Measurements from ENCODE around the gene TEKT5. TPM values are rescaled to one million over a fixed set of nuclear protein-coding genes. Genes with fewer than 3 reads are reported as not detected.
"Not testable (repeated sequence)": the region's sequence is repeated elsewhere in the genome, so short reads cannot be mapped to it uniquely, and the experiment has no call there.

Gene TEKT5
- total RNA-seq, 1 donor from 2014 or later, result not detected

- DNase-seq (ENCODE audit: low spot score), result no peak
Observed at GRCh38 chr16:10685709-10686108, 9.0 kb downstream of the TEKT5 start.

DNA sequence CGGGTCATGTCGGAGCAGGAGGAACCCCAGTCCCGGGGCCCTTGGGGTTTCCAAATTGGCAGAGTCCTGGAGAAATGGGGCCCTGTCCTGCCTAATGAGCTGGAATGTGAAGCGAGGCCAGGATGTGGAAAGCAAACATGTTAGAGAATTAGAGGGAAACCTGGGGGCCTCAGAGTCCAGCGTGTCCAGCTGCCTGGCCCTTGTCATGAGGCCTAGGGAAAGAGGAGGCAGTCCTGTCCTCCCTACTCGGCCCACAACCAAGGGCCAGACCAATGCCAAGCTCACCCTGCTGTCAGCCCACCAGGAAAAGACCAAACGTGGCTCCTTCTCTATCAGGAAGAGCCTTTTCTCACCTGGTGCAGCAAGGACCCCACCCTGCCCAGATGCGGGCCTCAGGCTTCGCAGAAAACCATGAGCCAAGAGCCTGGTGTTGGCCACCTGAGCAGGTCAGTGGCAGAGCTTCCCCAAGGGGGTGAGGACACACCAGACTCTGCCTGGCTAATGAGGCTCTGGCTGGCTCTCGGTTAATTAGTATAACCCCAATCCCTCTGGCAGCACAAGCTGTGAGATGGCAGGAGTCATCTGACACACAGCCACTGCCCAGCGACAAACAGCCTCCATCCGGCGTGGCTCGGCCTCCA, 10.1 kb downstream of the TEKT5 start:
- DNase-seq (ENCODE audit: low spot score), result peak; percentile 43

DNA sequence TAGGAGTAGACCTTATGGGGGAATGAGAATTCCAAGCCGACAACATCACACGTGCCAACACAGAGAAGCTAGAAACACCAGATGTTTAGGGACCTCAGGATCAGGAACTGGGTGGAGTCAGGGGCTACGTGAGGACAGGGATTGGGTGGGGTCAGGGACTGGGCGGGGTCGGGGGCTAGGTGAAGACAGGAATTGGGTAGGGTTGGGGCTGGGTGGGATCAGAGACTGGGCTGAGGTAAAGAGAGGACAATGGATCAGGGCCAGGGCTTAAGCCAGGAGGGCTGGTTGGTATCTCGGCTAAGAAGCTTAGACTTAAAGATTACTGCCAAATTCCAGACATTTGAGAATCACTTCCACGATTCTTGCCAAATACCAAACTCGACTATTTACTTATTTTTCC, 11.6 kb downstream of the TEKT5 start:
- peak; percentile 66 for DNase-seq (ENCODE audit: low spot score)

- DNase-seq (ENCODE audit: low spot score), result no peak
Observed at GRCh38 chr16:10682604-10683003, 12.1 kb downstream of the TEKT5 start.

- DNase-seq (ENCODE audit: low spot score), result no peak
Observed at GRCh38 chr16:10681310-10682308, 13.1 kb downstream of the TEKT5 start.

DNA sequence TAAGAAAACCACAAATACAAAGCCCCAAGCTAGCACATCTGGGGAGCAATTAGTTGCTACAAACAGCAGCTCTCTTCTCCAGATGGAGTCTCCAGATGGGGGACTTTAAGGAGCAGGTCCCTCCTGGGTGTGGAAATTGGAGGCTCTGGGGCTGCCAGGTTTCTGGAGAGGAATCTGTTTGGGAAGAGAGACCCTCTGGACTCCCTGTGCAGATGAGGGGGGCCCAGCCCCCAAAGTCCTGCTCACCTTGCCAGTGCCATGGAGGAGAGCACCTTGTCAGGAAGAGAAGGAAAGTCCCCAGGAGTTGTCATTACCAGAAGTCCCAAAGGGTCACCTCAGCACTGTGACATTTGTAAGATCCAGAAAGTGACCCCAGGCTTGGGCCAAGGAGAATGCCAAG, 14.8 kb downstream of the TEKT5 start:
- DNase-seq (ENCODE audit: low spot score), result no peak

GRCh38 chr16:10679441-10679840, 15.3 kb downstream of the TEKT5 start:
- not testable (repeated sequence) for DNase-seq (ENCODE audit: low spot score)

- DNase-seq (ENCODE audit: low spot score), result no peak
Observed at GRCh38 chr16:10678655-10679054, 16.1 kb downstream of the TEKT5 start.

- no peak for DNase-seq (ENCODE audit: low spot score)
Observed at GRCh38 chr16:10676284-10676683, 18.4 kb downstream of the TEKT5 start.

- no peak for DNase-seq (ENCODE audit: low spot score)
Observed at GRCh38 chr16:10675861-10676260, 18.9 kb downstream of the TEKT5 start.

DNA sequence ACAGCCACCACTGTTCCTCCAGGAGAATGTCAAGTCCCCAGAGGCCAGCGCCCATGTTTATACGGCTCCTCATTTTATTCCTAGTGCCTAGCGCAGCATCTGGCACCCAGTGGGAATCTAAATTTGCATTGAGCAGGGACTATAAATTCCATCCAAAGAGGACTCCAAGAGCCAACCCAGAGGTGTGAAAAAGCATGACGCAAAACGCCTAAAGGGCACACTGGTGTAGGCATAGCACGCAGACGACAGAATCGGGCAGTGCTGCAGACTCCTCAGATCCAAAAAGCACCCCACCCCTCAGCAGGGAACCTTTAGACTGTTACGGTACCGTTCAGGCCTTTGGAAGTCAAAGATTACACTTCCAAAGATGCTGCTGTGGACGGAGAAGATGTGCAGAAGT, 19.5 kb downstream of the TEKT5 start:
- DNase-seq (ENCODE audit: low spot score), result no peak

DNA sequence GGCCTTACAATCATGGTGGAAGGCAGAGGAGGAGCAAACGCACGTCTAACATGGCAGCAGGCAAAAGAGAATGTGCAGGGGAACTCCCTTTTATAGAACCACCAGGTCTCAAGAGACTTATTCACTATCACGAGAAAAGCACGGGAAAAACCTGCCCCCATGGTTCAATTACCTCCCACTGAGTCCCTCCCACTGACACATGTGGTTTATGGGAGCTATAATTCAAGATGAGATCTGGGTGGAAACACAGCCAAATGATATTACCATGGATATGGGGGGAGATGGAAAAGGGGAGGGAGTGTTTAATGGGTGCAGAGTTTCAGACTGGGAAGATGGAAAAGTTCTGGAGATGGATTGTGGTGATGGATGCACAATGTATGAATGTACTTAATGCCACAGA, 23.0 kb downstream of the TEKT5 start:
- no peak for DNase-seq (ENCODE audit: low spot score)

GRCh38 chr16:10669791-10670190, 24.9 kb downstream of the TEKT5 start:
- no peak for DNase-seq (ENCODE audit: low spot score)

DNA sequence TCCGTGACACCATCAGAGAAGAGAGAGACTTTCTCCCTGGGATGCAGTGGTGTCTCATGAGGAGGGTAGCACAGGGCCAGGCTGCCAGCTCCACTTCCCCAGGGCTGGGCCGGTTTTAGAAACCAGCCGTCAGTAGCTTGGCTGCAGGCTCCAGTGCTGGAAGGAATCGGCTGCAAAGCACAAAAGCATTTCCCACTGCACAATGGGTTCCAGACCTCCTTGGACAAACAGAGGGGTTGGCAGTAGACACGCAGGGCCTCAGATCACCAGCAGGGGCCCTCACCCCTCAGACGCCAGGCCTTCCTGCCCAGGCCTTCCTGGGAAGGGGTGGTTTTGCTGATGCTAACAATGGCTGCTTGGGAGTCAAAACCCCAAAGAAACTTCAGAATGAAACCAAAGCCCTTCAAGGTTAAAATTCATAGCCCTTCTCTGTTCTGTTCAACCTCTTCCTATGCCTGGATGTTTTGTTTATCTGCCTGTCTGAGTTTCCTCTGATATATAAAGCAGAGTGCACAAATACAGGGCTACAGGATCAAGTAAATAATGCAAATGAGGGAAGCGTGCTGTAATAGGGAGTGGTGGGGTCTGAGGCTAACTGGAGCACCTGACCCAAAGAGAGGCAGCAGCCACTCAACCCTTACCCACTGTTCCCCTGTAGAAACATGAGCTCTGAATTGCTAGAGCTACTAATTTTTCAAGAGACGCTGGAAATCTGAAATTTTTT, 26.2 kb downstream of the TEKT5 start:
- DNase-seq (ENCODE audit: low spot score), result peak; percentile 12

GRCh38 chr16:10667239-10667638, 27.5 kb downstream of the TEKT5 start:
- DNase-seq (ENCODE audit: low spot score), result no peak

DNA sequence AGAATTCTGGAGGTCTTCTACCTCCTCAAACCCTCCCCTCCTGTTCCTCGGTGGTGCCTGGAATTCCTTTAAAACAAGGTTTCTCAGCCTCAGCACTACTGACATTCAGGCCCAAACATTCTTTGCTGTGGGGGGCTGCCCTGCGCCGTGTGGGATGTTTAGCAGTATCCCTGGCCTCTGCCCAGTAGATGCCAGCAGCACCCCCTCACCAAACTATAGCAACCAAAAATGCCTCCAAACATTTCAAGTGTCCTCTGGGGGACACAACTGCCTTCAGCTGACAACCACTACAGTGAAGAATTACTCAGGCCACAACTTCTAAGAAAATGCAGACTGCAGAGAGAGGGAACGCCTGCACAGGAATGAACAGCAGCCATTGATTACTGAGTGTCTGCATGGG, 28.4 kb downstream of the TEKT5 start:
- DNase-seq (ENCODE audit: low spot score), result no peak

DNA sequence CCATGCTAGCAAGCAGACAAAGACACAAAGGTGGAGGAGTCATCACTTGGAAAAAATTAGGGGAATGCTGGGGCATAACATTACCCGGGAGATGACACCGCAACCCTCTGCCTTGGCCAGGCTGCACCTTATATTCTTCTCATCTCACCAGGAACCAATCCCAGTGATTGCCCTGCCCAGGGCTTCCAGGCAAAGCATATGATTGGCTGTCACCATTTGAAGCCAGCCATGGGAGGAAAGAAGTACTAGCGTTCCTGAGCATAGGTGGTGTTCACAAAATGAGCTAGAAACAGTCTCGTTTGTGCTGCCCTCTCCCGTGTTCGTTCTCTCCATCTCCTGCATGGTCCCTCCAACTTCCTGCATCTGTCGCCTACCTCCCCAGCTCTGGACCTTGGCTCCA, 29.6 kb downstream of the TEKT5 start:
- no peak for DNase-seq (ENCODE audit: low spot score)

DNA sequence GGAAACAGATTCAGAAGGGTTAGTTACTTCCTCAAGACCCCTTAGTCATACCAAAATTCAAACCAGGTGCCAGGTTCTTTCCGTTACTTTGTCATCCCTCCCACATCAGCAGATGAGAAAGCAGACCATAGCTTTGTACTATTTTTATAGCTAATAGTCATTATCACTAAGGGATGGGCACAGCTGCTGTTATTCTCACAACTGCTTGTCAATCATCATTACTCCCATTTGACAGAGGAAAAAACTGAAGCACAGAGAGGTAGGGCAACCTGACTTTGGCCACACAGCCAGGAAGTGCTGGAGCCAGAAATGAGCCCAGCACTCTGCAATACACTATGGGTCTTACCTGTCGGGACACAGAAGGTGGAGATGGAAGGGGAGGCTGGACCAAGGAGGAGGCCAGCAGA, 30.0 kb downstream of the TEKT5 start:
- no peak for DNase-seq (ENCODE audit: low spot score)

DNA sequence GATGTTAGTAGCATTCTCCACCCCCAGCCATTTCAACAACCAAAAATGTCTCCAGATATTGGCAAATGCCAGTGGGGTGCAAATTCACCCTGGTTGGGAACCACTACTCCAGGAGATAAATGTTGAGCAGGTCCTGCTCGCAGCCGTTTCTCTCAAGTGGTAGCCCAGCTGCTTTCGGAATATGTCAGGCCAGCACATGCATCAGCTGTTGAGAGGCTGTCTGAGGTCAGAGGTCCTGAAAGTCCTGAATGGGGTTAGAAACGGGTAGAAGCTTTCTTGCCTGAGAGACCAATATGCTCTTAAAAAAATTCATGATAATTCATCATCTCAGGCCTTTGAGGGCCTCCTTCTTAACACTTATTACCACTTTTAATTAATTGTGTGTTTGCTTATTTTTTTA, 31.0 kb downstream of the TEKT5 start:
- no peak for DNase-seq (ENCODE audit: low spot score)

DNA sequence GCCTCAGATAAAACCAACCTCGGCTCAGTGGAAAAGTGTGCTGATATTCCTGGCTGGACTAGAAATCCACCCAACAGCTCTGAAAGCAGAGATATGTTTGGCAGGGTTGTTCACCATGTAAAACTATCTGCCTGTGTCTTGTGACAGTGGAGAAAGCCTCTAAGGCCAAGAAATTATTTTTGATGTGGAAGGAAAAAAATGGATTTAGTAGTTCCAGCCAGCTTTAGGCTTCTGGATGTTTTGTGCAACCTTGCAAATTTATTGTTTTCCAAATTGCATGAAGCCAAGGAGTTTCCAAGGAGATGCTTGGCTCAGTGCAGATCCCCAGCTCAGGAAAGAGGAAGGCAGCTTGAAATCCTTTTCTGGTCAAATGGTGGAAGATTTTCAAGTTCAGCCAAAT, 31.6 kb downstream of the TEKT5 start:
- DNase-seq (ENCODE audit: low spot score), result peak; percentile 33

- no peak for DNase-seq (ENCODE audit: low spot score)
Observed at GRCh38 chr16:10662212-10662611, 32.5 kb downstream of the TEKT5 start.

DNA sequence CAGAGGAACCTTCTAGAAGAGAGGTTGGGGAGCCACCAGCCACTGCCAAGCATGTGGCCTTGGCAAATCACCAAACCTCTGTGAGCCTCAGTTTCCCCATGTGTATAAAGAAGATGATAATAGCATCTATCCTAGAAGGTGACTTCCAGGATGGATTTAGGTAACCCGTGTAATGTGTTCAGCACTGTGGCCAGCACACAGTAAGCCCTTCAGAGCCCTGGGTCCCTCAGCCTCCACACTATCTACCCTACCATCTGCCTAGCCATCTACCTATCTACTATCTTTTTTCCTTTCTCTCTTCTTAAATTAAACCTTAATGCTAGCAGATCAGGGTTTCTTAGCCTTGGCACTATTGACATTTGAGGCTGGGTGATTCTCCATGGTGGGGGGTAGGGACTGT, 33.0 kb downstream of the TEKT5 start:
- DNase-seq (ENCODE audit: low spot score), result no peak

All from umbilical cord (tissue), 2 donors.